HCT116 (cell line): ENCODE data around the gene UBE2N. TPM values are rescaled to one million over a fixed set of nuclear protein-coding genes. Genes with fewer than 3 reads are reported as not detected.

Experiments used
- ATAC-seq: fragments of 200-7000 bp; cut with Tn5 transposase; 2 replicates; pipeline ENCODE4 v1.9.1; 2020; ENCODE audit warnings: mild to moderate bottlenecking, moderate library complexity
- BruUV-seq: library from RNA; stranded (reverse); fragments of 400-500 nt; replicated peaks from 2 replicates; lab custom pipeline; 2021; lab: Mats Ljungman, UMichigan
- CTCF ChIA-PET: fragments of 300-600 bp; sonication (Branson Sonifier 250); formaldehyde crosslinking; loops from one replicate; lab custom pipeline; 2021; ENCODE audit warnings: antibody characterized with exemption; lab: Charles Lee
- POLR2A ChIA-PET: fragments of 300-600, 350-600 bp; sonication (Branson Sonifier 250); formaldehyde crosslinking; loops from one replicate; lab custom pipeline; 2021; ENCODE audit warnings: antibody characterized with exemption; lab: Charles Lee
- RAD21 ChIA-PET, 2 experiments: fragments of 300-600 bp; sonication (Branson Sonifier 250); formaldehyde crosslinking; loops; one replicate each; lab custom pipeline; 2023; ENCODE audit warnings: low total read pairs in 2 of 2; ENCODE audit not compliant: uncharacterized antibody in 2 of 2, unreplicated experiment in 2 of 2, low non-redundant PET in 1 of 2; lab: Charles Lee
- DNase-seq: peaks from one replicate; pipeline ENCODE4 v3.0.0-alpha.2; 2010; ENCODE audit warnings: low read depth, low spot score
- H2AFZ ChIP-seq: fragments of 200-600 bp; shearing (Covaris generic), sonication (generic); 2 replicates; pipeline ENCODE4 v1.6.1; 2017; ENCODE audit warnings: low read depth, mixed run types, mixed read lengths, antibody characterized with exemption, low read length; ENCODE audit not compliant: poor library complexity, severe bottlenecking
- H3K27ac ChIP-seq: 2 replicates; pipeline ENCODE4 v1.5.1; 2012; ENCODE audit warnings: low read depth, low read length
- H3K27me3 ChIP-seq: fragments of 200-600 bp; sonication (generic); 2 replicates; pipeline ENCODE4 v1.6.1; 2016; ENCODE audit warnings: mixed run types, low read length, mixed read lengths; ENCODE audit not compliant: insufficient read depth
- H3K36me3 ChIP-seq, 2 experiments: fragments of 200-500 bp in 1 of 2; fragments of 200-600 bp in 1 of 2; sonication (Bioruptor generic) in 1 of 2; sonication (generic) in 1 of 2; 2 replicates each; pipeline versions ENCODE4 v1.5.1 to v1.6.1; 2014 to 2016; ENCODE audit warnings: low read length in 2 of 2, inconsistent platforms in 1 of 2, mixed read lengths in 1 of 2, mixed run types in 1 of 2; ENCODE audit not compliant: insufficient read depth in 2 of 2, control insufficient read depth in 1 of 2
- H3K4me1 ChIP-seq, 2 experiments: fragments of 200-600 bp in 1 of 2; sonication (generic) in 1 of 2; 2 replicates each; pipeline versions ENCODE4 v1.5.1 to v1.6.1; 2012 to 2017; ENCODE audit warnings: low read length in 2 of 2, inconsistent platforms in 1 of 2, mild to moderate bottlenecking in 1 of 2, mixed read lengths in 1 of 2, mixed run types in 1 of 2, moderate library complexity in 1 of 2; ENCODE audit not compliant: insufficient read depth in 2 of 2, control insufficient read depth in 1 of 2
- H3K4me2 ChIP-seq: fragments of 200-600 bp; sonication (generic); 2 replicates; pipeline ENCODE4 v1.6.1; 2017; ENCODE audit warnings: mixed run types, low read length, mixed read lengths
- H3K4me3 ChIP-seq, 2 experiments: fragments of 200-600 bp in 1 of 2; sonication (generic) in 1 of 2; replicated peaks in 1 of 2; 2 replicates each; pipeline ENCODE4 v1.5.1; 2011 to 2016; ENCODE audit warnings: low read length in 2 of 2, control low read depth in 1 of 2, low read depth in 1 of 2, mild to moderate bottlenecking in 1 of 2, mixed read lengths in 1 of 2, mixed run types in 1 of 2
- H3K79me2 ChIP-seq: fragments of 200-600 bp; sonication (generic); 2 replicates; pipeline ENCODE4 v1.6.1; 2017; ENCODE audit warnings: mild to moderate bottlenecking, mixed run types, low read length, moderate library complexity, mixed read lengths; ENCODE audit not compliant: insufficient read depth
- H3K9ac ChIP-seq: fragments of 200-600 bp; sonication (generic); 2 replicates; pipeline ENCODE4 v1.6.1; 2016; ENCODE audit warnings: low read length, mixed read lengths
- H3K9me2 ChIP-seq: fragments of 200-600 bp; sonication (generic), shearing (Covaris generic); 2 replicates; pipeline ENCODE4 v1.6.1; 2017; ENCODE audit warnings: mixed run types, mild to moderate bottlenecking, moderate library complexity; ENCODE audit not compliant: insufficient read depth
- H3K9me3 ChIP-seq, 2 experiments: fragments of 200-500 bp in 1 of 2; fragments of 200-600 bp in 1 of 2; sonication (Bioruptor generic) in 1 of 2; sonication (generic) in 1 of 2; 2 replicates each; pipeline ENCODE4 v1.6.1; 2014 to 2017; ENCODE audit warnings: low read length in 2 of 2, mixed read lengths in 2 of 2, inconsistent platforms in 1 of 2, low read depth in 1 of 2, mild to moderate bottlenecking in 1 of 2, mixed run types in 1 of 2, moderate library complexity in 1 of 2; ENCODE audit not compliant: control insufficient read depth in 1 of 2, insufficient read depth in 1 of 2
- H4K20me1 ChIP-seq: fragments of 200-600 bp; sonication (generic), shearing (Covaris generic); 2 replicates; pipeline ENCODE4 v1.6.1; 2017; ENCODE audit warnings: mixed run types, mild to moderate bottlenecking, moderate library complexity; ENCODE audit not compliant: insufficient read depth
- CBX3 ChIP-seq: IDR thresholded peaks from 2 replicates; pipeline ENCODE4 v1.6.1; 2012; ENCODE audit warnings: low read depth
- EGR1 ChIP-seq: IDR thresholded peaks from 2 replicates; pipeline ENCODE4 v1.6.1; 2012; ENCODE audit warnings: low read depth
- ELF1 ChIP-seq: IDR thresholded peaks from 2 replicates; pipeline ENCODE4 v1.6.1; 2012; ENCODE audit warnings: low read depth, borderline replicate concordance
- EZH2phosphoT487 ChIP-seq: fragments of 200-600 bp; IDR thresholded peaks from 2 replicates; pipeline ENCODE4 v1.6.1; 2018; ENCODE audit warnings: antibody characterized with exemption, borderline replicate concordance
- MAX ChIP-seq: IDR thresholded peaks from 2 replicates; pipeline ENCODE4 v1.6.1; 2012
- POLR2AphosphoS5 ChIP-seq: IDR thresholded peaks from 2 replicates; pipeline ENCODE4 v1.6.1; 2011; ENCODE audit warnings: mild to moderate bottlenecking, low read depth, low read length, moderate library complexity
- ZFX ChIP-seq: fragments of 450-650 bp; IDR thresholded peaks from 2 replicates; pipeline ENCODE4 v1.6.1; 2017
- intact Hi-C: fragments of 100-400 bp; cut with micrococcal nuclease; formaldehyde crosslinking; loops from 2 replicates; pipeline ENCODE4 v1.10.0; 2022
- total RNA-seq: library from RNA; stranded (reverse); gene quantifications from one replicate; pipeline ENCODE4 v1.2.1, GENCODE V29; 2021; ENCODE audit not compliant: unreplicated experiment
- TF ChIP-seq, protein P1 (sequence below): IDR thresholded peaks from 2 replicates; pipeline ENCODE4 v1.6.1; 2012

The UBE2N gene
- total RNA-seq, 1 experiment from 2014 or later: 140 TPM

DNA sequence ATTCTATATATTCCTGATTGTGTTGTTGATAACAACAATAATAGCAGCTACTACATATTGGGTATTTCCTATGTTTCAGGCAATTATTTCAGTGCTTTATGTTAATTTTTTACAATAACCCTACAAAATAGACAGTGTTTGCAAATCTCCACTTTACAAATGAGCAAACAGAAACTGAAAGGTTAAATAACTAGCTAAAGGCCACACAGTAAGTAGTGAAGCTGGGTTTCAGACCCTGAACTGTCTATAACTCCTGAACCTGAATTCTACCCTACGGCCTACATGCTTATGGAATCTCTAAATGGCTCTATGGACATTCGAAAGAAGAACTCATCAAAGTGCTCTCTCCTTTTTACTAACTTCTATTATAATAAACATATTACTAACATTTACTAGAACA lies 83.7 kb downstream of the UBE2N start:
- Histone ChIP-seq H3K4me3 (no peak overlapping the region), H3K4me2 (no peak overlapping the region), H3K27ac (no peak overlapping the region), H3K9ac (no peak overlapping the region), H3K36me3 (no peaks in the 10 kb centered on the region), H4K20me1 (no peaks in the 10 kb centered on the region), H3K4me1 (no peaks in the 10 kb centered on the region), H3K9me2 (peaks cover 3% of the 10 kb centered on the region; the same call in 1 of the 2 replicates), H2AFZ (no peak overlapping the region), H3K79me2 (no peaks in the 10 kb centered on the region), H3K27me3 (no peaks in the 10 kb centered on the region), H3K9me3 (no peaks in the 10 kb centered on the region)
- intact Hi-C loops: no loop called here
- DNase-seq: no peak
- TF ChIP-seq CBX3: no peak
- no peak for TF ChIP-seq EZH2phosphoT487
- no peak for TF ChIP-seq MAX
- TF ChIP-seq ELF1: no peak
- TF ChIP-seq ZFX: no peak
- ChIA-PET RAD21 (no interaction called here), CTCF (no interaction called here), POLR2A (no interaction called here)
- ATAC-seq: no peak
- no TSS peak for BruUV-seq

GRCh38 chr12:93356214-93356613 lies 85.5 kb downstream of the UBE2N start:
- Histone ChIP-seq H3K36me3 (no peaks in the 10 kb centered on the region), H3K27ac (no peak overlapping the region), H3K9me2 (peaks cover 3% of the 10 kb centered on the region; the same call in 1 of the 2 replicates), H3K27me3 (no peaks in the 10 kb centered on the region), H2AFZ (no peak overlapping the region), H3K9ac (no peak overlapping the region), H3K4me2 (no peak overlapping the region), H4K20me1 (no peaks in the 10 kb centered on the region), H3K4me3 (no peak overlapping the region), H3K79me2 (no peaks in the 10 kb centered on the region), H3K4me1 (no peaks in the 10 kb centered on the region), H3K9me3 (no peaks in the 10 kb centered on the region)
- POLR2A ChIA-PET: no interaction called here
- RAD21 ChIA-PET: no interaction called here
- DNase-seq (no peak), ATAC-seq (no peak)
- intact Hi-C loops: no loop called here
- CTCF ChIA-PET: no interaction called here
- no peak for TF ChIP-seq POLR2AphosphoS5
- TF ChIP-seq, protein P1, sequence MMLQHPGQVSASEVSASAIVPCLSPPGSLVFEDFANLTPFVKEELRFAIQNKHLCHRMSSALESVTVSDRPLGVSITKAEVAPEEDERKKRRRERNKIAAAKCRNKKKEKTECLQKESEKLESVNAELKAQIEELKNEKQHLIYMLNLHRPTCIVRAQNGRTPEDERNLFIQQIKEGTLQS: no peak
- no peak for TF ChIP-seq EGR1
- no peak for TF ChIP-seq CBX3
- TF ChIP-seq EZH2phosphoT487: no peak
- BruUV-seq: no TSS peak

Other genes starting within 250 kb of the UBE2N start
- 41.2 TPM for gene NUDT4, start 64.0 kb downstream of the UBE2N start, total RNA-seq
- gene MRPL42, start 25.6 kb upstream of the UBE2N start, total RNA-seq: 120 TPM
- gene SOCS2, start 130.7 kb upstream of the UBE2N start, total RNA-seq: 15.2 TPM
- 12.2 TPM for gene CRADD, start 235.4 kb upstream of the UBE2N start, total RNA-seq